Measurements from ENCODE around the gene BLMH.

BLMH gene, protein sequence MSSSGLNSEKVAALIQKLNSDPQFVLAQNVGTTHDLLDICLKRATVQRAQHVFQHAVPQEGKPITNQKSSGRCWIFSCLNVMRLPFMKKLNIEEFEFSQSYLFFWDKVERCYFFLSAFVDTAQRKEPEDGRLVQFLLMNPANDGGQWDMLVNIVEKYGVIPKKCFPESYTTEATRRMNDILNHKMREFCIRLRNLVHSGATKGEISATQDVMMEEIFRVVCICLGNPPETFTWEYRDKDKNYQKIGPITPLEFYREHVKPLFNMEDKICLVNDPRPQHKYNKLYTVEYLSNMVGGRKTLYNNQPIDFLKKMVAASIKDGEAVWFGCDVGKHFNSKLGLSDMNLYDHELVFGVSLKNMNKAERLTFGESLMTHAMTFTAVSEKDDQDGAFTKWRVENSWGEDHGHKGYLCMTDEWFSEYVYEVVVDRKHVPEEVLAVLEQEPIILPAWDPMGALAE

GRCh38 chr17:30291543-30292285 lies at the start of gene BLMH:
TSS of gene BLMH (minus strand) at chr17:30291944. CDS start at chr17:30291819, 125 bp downstream.
- no peak for DNase-seq

GRCh38 chr17:30340801-30341356 lies 49.1 kb upstream of the BLMH start:
- no peak for DNase-seq

GRCh38 chr17:30339086-30339485 lies 47.3 kb upstream of the BLMH start:
- DNase-seq, result no peak

GRCh38 chr17:30337393-30337999 lies 45.8 kb upstream of the BLMH start:
- no peak for DNase-seq

- DNase-seq, result peak; percentile 42
Observed at GRCh38 chr17:30336369-30337171, 44.8 kb upstream of the BLMH start.

DNA sequence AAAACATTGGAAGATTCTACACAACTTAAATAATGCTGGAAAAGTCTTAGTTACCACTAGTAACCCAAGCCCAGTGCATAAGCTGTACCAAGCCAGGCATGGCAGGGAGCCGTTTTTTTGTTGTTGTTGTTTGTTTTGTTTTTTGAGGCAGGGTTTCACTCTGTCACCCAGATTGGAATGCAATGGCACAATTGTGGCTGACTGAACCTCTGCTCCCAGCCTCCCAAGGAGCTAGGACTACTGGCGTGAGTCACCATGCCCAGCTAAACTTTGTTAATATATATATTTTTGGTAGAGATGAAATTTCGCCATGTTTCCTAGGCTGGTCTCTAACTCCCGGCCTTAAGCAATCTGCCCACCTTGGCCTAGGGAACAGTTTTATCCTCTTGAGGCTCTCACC lies 42.7 kb upstream of the BLMH start:
- no peak for DNase-seq

- DNase-seq, result no peak
Observed at GRCh38 chr17:30333503-30334360, 42.0 kb upstream of the BLMH start, which contains the start of gene TMIGD1. TSS of gene TMIGD1 (minus strand) at chr17:30334057. CDS start at chr17:30332133, 1,924 bp downstream.

DNA sequence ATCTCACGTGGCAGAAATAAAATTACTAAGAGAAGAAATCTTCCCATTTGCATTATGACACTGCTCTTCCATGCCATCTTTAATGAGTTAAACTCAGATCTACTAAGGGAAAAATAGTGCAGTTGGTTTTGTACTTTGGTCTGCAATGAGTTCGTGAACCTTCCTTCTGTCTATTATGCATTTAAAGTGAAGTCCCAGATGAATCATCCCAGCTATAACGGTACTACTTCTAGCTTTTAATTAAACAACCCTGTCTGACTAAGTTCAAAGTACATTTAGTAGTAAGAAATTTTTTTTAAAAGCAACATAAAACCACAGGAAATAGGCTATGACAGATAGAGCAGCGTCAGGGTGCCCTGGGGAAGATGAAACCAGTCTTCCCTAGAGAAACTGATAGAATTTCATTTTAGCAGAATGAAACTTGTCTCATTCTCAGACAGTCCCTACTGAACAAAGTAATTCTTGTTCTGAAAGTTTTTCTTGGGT lies 40.4 kb upstream of the BLMH start:
- no peak for DNase-seq

DNA sequence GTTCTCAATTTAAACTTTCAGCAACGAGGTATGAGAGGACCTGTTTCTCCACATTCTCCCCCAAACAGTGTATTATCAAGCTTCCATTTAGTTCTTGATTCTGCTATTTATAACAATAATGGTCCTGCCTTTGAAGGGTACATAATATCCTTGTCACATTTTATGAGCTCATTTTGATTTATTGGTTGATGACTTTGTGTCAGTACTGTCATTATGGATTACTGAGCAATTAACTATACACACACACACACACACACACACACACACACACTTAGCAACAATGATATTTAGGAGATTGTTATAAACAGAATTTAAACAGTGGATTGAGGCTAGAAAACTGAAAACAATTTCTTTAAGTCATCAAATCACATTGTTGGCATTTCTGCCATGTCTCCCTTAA lies 35.1 kb upstream of the BLMH start:
- no peak for DNase-seq

- no peak for DNase-seq
Observed at GRCh38 chr17:30324723-30325122, 33.0 kb upstream of the BLMH start.

DNA sequence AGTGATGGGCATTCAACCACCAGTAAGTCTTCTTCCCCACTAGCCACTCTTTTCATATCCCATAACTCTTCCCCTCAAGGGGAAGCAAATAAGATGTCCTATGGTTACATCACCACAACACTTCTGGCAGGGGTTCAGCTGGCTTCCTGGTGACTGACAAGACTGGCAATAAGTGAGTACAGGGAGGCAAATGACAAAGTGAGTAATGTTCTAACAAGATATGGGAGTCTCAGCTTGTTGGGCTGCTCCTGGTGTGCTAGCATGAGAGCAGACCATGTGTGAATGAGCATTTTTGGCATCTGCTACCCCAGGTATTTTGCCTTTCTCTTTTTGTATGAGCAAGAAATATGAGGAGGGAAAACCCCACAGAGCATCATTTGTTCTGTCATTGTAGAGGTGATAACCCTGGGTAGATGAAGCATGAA lies 32.2 kb upstream of the BLMH start:
- DNase-seq, result peak; percentile 54

GRCh38 chr17:30323262-30323894 lies 31.6 kb upstream of the BLMH start:
- DNase-seq, result peak; percentile 40

- DNase-seq, result peak; percentile 65
Observed at GRCh38 chr17:30321314-30321713, 29.6 kb upstream of the BLMH start.

DNA sequence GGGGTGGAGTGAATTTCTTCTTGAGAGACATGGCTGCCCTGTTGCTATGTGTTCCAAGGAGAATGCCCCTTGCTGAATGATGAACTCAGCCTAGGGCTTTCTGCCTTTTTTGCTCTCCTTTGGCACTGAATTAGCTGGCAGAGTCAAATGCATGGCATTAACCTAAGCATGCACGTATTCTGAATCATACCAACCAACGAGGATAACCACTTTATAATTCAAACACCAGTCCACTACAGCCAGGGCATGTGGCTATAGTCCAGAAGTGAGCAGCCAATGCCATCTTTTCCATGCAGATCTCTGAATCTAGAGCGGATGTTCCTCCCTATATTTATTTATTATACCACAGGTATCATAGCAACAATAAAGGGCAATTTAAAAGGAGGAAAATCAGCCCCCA lies 26.4 kb upstream of the BLMH start:
- peak; percentile 74 for DNase-seq

GRCh38 chr17:30316736-30317135 lies 25.0 kb upstream of the BLMH start:
- DNase-seq, result no peak

DNA sequence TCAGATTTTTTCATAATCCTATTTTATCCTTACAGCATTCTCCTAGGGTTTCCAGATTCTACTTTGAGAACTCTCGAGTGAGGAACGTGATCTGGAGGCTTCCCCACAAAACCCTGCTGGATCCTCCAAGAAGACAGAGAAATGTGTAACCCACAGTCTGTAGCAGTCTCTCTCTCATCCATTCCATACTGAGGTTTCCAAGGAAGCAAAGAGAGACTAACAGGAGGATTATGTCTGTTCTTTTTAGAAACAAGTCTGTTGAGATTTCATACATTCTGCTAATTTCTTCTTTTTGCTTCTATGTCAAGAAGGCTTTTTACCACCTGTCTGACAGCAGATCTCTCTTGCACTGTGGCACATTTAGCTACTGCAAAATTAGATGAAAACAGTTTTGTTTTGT lies 23.4 kb upstream of the BLMH start:
- DNase-seq, result no peak

- DNase-seq, result no peak
Observed at GRCh38 chr17:30314474-30314873, 22.7 kb upstream of the BLMH start.

- no peak for DNase-seq
Observed at GRCh38 chr17:30312226-30312625, 20.5 kb upstream of the BLMH start.

GRCh38 chr17:30310562-30310961 lies 18.8 kb upstream of the BLMH start:
- no peak for DNase-seq

DNA sequence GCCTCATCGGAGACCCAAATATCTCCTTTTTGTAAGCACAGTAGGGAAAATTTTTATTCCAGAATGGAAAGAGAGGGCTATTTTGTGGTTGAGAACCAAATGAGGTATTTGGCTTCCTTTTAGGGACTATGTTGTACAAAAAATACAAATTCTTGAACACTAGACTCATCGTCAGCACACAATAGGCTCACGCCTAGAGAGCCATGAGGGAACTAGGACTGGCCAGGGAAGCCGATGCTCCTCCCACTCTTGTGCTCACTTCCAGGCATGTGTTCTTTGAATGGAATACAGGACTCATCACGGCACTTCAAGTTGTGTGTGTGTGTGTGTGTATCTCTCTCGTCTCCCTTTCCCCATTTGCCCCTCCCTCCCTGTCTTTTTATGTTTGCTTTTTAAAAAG lies 17.8 kb upstream of the BLMH start:
- DNase-seq, result no peak

DNA sequence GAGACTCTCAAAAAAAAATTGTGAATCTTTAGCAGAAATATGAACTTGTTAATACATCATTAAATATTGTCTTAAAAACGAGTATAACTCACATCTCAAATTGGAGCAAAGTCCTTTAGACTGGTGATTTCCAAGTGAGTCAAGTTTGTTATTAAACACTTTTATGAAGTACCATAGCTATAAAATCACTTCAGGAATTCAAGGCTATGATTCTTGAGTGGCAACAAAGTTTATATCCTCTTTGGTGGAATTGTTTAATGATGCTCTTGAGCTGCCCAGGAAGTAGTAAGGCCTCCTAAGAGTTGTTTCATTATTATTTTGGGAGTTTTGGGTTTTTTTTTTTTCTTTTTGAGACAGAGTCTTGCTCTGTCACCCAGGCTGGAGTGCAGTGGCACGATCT lies 16.7 kb upstream of the BLMH start:
- DNase-seq, result no peak

Data from NCI-H2029 (cell line).